ENCODE measurements around the gene MKS1.

MKS1 gene

GRCh38 chr17:58208344-58208743, 10.7 kb downstream of the MKS1 start:
- H3K4me1 ChIP-seq (ENCODE audit: control insufficient read depth in 1 of 2, insufficient read depth in 1 of 2, low read depth in 1 of 2, low read length in 1 of 2): no peaks in the 10 kb centered on the region
- no peak for TF ChIP-seq CTCF (IDR thresholded peaks at IDR 0.05)
- no peak overlapping the region for H3K4me3 ChIP-seq (ENCODE audit: low read depth in 1 of 2, low read length in 1 of 2)
- H3K27me3 ChIP-seq: no peaks in the 10 kb centered on the region
- H3K36me3 ChIP-seq: peaks cover 9% of the 10 kb centered on the region
- no peak overlapping the region for H3K27ac ChIP-seq
- no peaks in the 10 kb centered on the region for H3K9me3 ChIP-seq

GRCh38 chr17:58207451-58207850, 11.6 kb downstream of the MKS1 start:
- TF ChIP-seq CTCF (IDR thresholded peaks at IDR 0.05): no peak
- Histone ChIP-seq H3K36me3 (peaks cover 9% of the 10 kb centered on the region), H3K27ac (no peak overlapping the region), H3K9me3 (no peaks in the 10 kb centered on the region), H3K27me3 (no peaks in the 10 kb centered on the region), H3K4me3 (ENCODE audit: low read depth in 1 of 2, low read length in 1 of 2) (no peak overlapping the region), H3K4me1 (ENCODE audit: control insufficient read depth in 1 of 2, insufficient read depth in 1 of 2, low read depth in 1 of 2, low read length in 1 of 2) (no peaks in the 10 kb centered on the region)

GRCh38 chr17:58205936-58206335, 13.1 kb downstream of the MKS1 start:
- Histone ChIP-seq H3K4me1 (ENCODE audit: control insufficient read depth in 1 of 2, insufficient read depth in 1 of 2, low read depth in 1 of 2, low read length in 1 of 2) (no peaks in the 10 kb centered on the region), H3K36me3 (peaks cover 9% of the 10 kb centered on the region), H3K27ac (no peak overlapping the region)

GRCh38 chr17:58204796-58205195, 14.3 kb downstream of the MKS1 start:
- no peaks in the 10 kb centered on the region for H3K9me3 ChIP-seq
- TF ChIP-seq CTCF (IDR thresholded peaks at IDR 0.05): no peak
- peaks cover 9% of the 10 kb centered on the region for H3K36me3 ChIP-seq
- no peaks in the 10 kb centered on the region for H3K4me1 ChIP-seq (ENCODE audit: control insufficient read depth in 1 of 2, insufficient read depth in 1 of 2, low read depth in 1 of 2, low read length in 1 of 2)
- H3K27me3 ChIP-seq: peaks cover 5% of the 10 kb centered on the region
- no peak overlapping the region for H3K27ac ChIP-seq
- H3K4me3 ChIP-seq (ENCODE audit: low read depth in 1 of 2, low read length in 1 of 2): no peak overlapping the region

More at GRCh38 chr17:58205936-58206335, 13.1 kb downstream of the MKS1 start:
- no peak for TF ChIP-seq CTCF (IDR thresholded peaks at IDR 0.05)
- H3K4me3 ChIP-seq (ENCODE audit: low read depth in 1 of 2, low read length in 1 of 2): no peak overlapping the region
- H3K27me3 ChIP-seq: no peaks in the 10 kb centered on the region
- no peaks in the 10 kb centered on the region for H3K9me3 ChIP-seq

GRCh38 chr17:58202859-58203258, 16.2 kb downstream of the MKS1 start:
- H3K4me3 ChIP-seq (ENCODE audit: low read depth in 1 of 2, low read length in 1 of 2): no peak overlapping the region
- H3K4me1 ChIP-seq (ENCODE audit: control insufficient read depth in 1 of 2, insufficient read depth in 1 of 2, low read depth in 1 of 2, low read length in 1 of 2): no peaks in the 10 kb centered on the region
- no peak overlapping the region for H3K27ac ChIP-seq
- peaks cover 8% of the 10 kb centered on the region for H3K36me3 ChIP-seq
- TF ChIP-seq CTCF (IDR thresholded peaks at IDR 0.05): no peak
- H3K9me3 ChIP-seq: no peaks in the 10 kb centered on the region
- peaks cover 14% of the 10 kb centered on the region for H3K27me3 ChIP-seq
